Subcutaneous abdominal adipose tissue (tissue), 5 donors: ENCODE data around the gene ENC1.
A peak's percentile ranks its signal among the peaks of the same experiment; 100 is the strongest.

ENCODE experiments used
- H3K27ac ChIP-seq: one replicate; pipeline ENCODE4 v1.7.0; 2013; ENCODE audit warnings: low read depth, mild to moderate bottlenecking, inconsistent platforms, low read length, moderate library complexity
- H3K27me3 ChIP-seq, 5 donors: one replicate each; pipeline ENCODE4 v1.7.0; 2013; ENCODE audit warnings: low read length in 5 of 5, inconsistent platforms in 1 of 5; ENCODE audit not compliant: control insufficient read depth in 5 of 5, insufficient read depth in 4 of 5
- H3K36me3 ChIP-seq, 5 donors: one replicate each; pipeline ENCODE4 v1.7.0; 2013; ENCODE audit warnings: low read length in 5 of 5; ENCODE audit not compliant: control insufficient read depth in 5 of 5, insufficient read depth in 5 of 5
- H3K4me1 ChIP-seq, 5 donors: one replicate each; pipeline ENCODE4 v1.7.0; 2013; ENCODE audit warnings: low read length in 5 of 5, mild to moderate bottlenecking in 3 of 5, moderate library complexity in 1 of 5; ENCODE audit not compliant: control insufficient read depth in 5 of 5, insufficient read depth in 5 of 5
- H3K4me3 ChIP-seq, 5 donors: one replicate each; pipeline ENCODE4 v1.7.0; 2013; ENCODE audit warnings: low read length in 5 of 5, low read depth in 1 of 5
- H3K9ac ChIP-seq, 5 donors: one replicate each; pipeline ENCODE4 v1.7.0; 2013; ENCODE audit warnings: low read length in 5 of 5, mild to moderate bottlenecking in 4 of 5, moderate library complexity in 3 of 5
- H3K9me3 ChIP-seq, 5 donors: one replicate each; pipeline ENCODE4 v1.7.0; 2013; ENCODE audit warnings: low read length in 5 of 5; ENCODE audit not compliant: control insufficient read depth in 5 of 5
- donor health status: healthy.
- donor health status: healthy.
- donor health status: healthy.
- donor health status: healthy.
- donor health status: healthy.

ENC1 gene

DNA sequence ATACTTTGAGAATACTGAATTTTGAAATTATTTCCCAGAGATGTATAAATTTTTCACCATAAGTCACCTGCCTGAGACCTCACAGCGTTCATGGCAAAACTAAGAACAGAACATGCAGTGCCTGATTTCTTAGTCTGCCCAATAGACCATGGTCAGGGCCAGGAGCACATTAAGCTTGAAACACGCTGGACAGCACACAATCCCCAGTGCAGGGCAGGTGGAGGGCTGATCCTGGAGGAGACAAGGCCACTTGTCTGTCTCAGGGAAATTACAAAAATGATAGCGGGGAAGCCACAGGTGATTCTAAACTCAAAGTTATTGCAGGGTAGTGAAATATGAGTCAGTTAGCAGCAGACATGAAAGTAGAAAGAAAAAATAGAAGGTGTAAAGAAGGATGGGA lies 18.6 kb upstream of the ENC1 start:
- H3K27ac ChIP-seq: no peak overlapping the region
- peaks cover 0 to 3% (median 0%) of the 10 kb centered on the region in 5 donors for H3K27me3 ChIP-seq
- H3K4me1 ChIP-seq: no peaks in the 10 kb centered on the region
- no peaks in the 10 kb centered on the region for H3K36me3 ChIP-seq
- no peaks in the 10 kb centered on the region for H3K9me3 ChIP-seq
- H3K9ac ChIP-seq: no peak overlapping the region
- no peak overlapping the region for H3K4me3 ChIP-seq

DNA sequence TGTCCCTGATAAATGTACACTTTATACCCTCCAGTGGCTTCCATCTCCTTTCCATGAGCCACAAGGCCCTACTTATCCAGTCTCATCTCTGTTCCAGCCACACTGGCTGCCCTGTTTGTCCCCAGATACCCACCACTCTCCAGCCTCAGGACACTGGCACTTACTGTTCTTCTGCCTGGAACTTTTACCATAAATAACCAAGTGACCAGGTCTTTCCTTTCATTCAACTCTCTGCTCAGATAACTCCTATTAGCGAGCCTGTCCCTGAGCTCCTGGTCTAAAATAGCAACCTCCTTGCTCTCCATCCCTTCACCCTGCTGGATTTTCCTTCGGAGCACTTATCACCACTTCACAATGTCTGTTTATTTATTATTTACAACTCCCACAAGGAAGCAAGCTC lies 16.6 kb upstream of the ENC1 start:
- H3K27me3 ChIP-seq: peaks cover 0 to 3% (median 0%) of the 10 kb centered on the region in 5 donors
- no peaks in the 10 kb centered on the region for H3K36me3 ChIP-seq
- H3K9me3 ChIP-seq: no peaks in the 10 kb centered on the region
- no peak overlapping the region for H3K4me3 ChIP-seq
- no peak overlapping the region for H3K27ac ChIP-seq
- H3K4me1 ChIP-seq: no peaks in the 10 kb centered on the region
- H3K9ac ChIP-seq: no peak overlapping the region

DNA sequence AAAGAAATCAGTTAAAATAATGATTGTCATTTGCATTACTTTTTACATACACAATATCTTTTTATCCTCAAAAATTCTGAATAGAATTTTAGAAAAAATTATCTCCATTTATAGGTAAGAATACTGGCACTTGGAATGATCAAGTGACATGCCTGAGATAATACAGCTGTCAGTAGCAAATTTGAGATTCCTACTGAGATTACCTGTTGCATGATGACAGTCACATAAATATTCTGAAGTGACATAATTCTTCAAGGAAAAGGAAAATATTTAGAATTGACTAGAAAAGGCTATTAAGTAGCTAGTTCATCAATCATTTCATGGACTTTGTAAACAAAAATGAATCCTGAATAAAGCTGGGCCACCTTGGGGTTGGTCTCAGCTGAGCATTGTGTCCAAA lies 15.2 kb upstream of the ENC1 start:
- Histone ChIP-seq H3K9me3 (no peaks in the 10 kb centered on the region), H3K4me3 (no peak overlapping the region), H3K27me3 (peaks cover 0 to 3% (median 0%) of the 10 kb centered on the region in 5 donors), H3K27ac (no peak overlapping the region), H3K36me3 (no peaks in the 10 kb centered on the region), H3K4me1 (no peaks in the 10 kb centered on the region), H3K9ac (no peak overlapping the region)

DNA sequence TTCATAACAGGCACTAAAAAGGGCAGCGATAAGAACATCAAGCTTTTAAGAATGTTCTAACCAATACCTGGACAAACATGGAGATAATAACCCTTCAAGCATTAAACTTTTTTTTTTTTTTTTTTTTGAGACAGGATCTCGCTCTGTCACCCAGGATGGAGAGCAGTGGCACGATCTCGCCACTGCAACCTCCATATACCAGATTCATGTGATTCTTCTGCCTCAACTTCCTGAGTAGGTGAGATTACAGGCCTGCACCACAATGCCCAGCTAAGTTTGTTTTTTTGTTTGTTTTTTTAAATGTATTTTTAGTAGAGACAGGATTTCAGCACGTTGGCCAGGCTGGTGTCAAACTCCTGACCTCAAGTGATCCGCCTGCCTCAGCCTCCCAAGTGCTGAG lies 14.7 kb upstream of the ENC1 start:
- Histone ChIP-seq H3K9me3 (no peaks in the 10 kb centered on the region), H3K36me3 (no peaks in the 10 kb centered on the region), H3K9ac (no peak overlapping the region), H3K27ac (no peak overlapping the region), H3K4me3 (no peak overlapping the region), H3K27me3 (peaks cover 0 to 3% (median 0%) of the 10 kb centered on the region in 5 donors), H3K4me1 (no peaks in the 10 kb centered on the region)

DNA sequence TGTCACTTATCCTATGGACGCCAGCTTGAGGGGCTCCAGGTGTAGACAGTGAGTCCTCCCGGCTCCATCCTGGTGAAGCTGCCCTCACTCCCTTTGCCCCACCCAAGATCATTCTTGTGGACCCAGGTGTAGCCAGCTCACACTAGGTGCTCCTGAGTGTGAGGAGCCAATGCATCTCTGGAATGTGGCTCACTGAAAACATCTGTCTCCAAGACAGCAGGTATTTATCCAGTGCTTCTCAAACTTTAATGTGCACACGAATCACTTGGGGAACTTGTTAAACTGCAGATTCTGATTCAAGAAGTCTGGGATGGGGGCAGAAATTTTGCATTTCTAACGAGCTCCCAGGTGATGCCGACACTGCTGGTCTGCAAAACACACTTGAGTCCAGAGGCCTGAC lies 13.5 kb upstream of the ENC1 start:
- H3K9ac ChIP-seq: no peak overlapping the region
- no peaks in the 10 kb centered on the region for H3K9me3 ChIP-seq
- no peak overlapping the region for H3K4me3 ChIP-seq
- H3K4me1 ChIP-seq: peaks cover 0 to 2% (median 0%) of the 10 kb centered on the region in 5 donors
- no peaks in the 10 kb centered on the region for H3K27me3 ChIP-seq
- no peak overlapping the region for H3K27ac ChIP-seq
- no peaks in the 10 kb centered on the region for H3K36me3 ChIP-seq

DNA sequence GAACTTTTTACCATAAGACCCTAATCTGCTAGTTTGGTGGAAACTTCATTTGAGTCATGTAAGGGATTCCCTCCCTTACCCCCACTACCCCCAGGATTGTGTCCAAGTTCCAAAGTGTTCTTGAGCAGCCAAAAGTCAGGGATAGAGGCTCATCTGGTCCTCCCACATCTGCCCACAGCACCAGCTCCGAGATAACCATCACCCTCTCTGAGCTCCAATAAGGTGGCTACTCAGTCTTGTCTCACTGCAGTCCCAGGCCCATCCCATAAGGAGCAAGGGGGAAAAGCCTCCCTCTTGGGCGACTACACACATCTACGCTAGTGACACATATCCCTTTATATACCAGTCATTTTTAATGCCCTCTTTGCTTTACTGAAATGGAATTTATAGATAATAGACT lies 12.0 kb upstream of the ENC1 start:
- Histone ChIP-seq H3K9ac (no peak overlapping the region), H3K36me3 (no peaks in the 10 kb centered on the region), H3K27ac (no peak overlapping the region), H3K27me3 (no peaks in the 10 kb centered on the region), H3K4me3 (no peak overlapping the region), H3K4me1 (peaks cover 0 to 6% (median 0%) of the 10 kb centered on the region in 5 donors), H3K9me3 (no peaks in the 10 kb centered on the region)

DNA sequence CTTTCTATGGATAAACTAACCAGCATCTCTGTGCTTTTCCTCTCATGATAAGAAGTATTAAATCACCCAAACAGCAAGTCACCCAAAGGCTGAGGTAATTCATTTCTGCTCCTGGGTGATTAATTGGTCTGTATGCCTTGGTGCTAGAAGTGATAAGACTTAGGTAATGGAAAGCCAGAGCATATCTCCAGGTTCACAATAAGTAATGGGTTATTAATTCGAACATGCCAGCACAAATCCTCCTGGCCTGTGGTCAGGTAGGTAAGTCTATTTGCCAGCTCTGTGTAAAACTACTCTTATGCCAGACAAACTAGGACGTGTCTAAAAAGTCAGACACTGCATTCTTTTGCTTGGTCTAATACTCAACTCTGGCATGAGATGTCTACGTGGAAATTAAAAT lies 11.2 kb upstream of the ENC1 start:
- no peak overlapping the region for H3K27ac ChIP-seq
- no peaks in the 10 kb centered on the region for H3K36me3 ChIP-seq
- no peak overlapping the region for H3K4me3 ChIP-seq
- H3K9me3 ChIP-seq: no peaks in the 10 kb centered on the region
- peaks cover 0 to 10% (median 0%) of the 10 kb centered on the region in 5 donors for H3K4me1 ChIP-seq
- H3K9ac ChIP-seq: no peak overlapping the region
- no peaks in the 10 kb centered on the region for H3K27me3 ChIP-seq

DNA sequence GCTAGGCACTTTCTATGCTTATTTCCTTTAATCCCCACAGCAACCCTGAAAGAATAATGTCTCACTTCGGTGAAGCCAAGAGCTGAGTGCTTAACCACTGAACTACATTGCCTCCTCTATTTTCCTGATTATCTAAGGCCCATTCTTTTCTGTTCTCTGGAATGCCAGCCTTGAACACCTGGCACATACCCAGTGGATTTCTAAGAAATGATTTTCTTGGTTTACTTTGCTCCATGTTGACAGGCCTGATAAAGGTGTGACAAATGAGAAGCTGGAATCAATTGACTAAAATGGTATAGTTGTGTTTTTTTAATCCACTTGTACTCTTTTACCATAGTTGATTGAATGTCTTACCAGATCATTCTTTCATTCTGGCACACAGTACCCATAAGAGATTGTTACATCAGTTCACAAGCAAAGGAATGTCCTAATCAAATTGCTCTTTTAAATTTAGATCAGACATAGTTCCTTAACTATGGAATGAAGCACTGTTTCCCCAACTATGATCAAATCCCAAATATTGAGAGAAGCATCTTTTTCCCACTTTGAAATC lies 9.0 kb upstream of the ENC1 start:
- H3K4me1 ChIP-seq: peaks cover 0 to 18% (median 0%) of the 10 kb centered on the region in 5 donors
- H3K9me3 ChIP-seq: no peaks in the 10 kb centered on the region
- H3K27ac ChIP-seq: no peak overlapping the region
- H3K9ac ChIP-seq: no peak overlapping the region
- H3K27me3 ChIP-seq: no peaks in the 10 kb centered on the region
- no peak overlapping the region for H3K4me3 ChIP-seq
- no peaks in the 10 kb centered on the region for H3K36me3 ChIP-seq

DNA sequence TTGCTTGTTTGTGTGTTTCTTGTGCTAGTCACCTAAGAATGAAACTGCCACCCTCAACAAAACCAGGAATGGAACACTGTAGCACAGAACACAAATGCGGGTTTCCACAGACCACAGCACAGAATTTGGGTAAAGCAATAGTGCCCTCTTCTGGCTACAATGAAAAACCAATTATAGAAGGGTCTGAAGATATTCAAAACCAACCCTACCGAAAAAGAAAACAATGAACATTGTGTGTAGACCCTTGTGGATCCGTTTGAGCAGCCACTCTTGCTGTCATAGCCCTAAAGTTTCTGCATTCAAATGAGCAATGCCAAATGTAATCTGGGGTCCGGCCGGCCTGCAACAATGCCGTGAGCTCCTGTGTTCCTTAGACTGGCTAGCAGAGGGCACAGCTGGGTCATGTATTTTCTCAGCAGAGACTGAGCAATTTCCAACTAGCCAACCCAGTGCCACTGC lies 8.3 kb upstream of the ENC1 start:
- no peaks in the 10 kb centered on the region for H3K27me3 ChIP-seq
- no peaks in the 10 kb centered on the region for H3K9me3 ChIP-seq
- no peaks in the 10 kb centered on the region for H3K36me3 ChIP-seq
- H3K9ac ChIP-seq: no peak overlapping the region
- H3K27ac ChIP-seq: no peak overlapping the region
- H3K4me3 ChIP-seq: peak overlapping the region in 1 of 5 donors; percentile 39
- H3K4me1 ChIP-seq: peaks cover 0 to 18% (median 2%) of the 10 kb centered on the region in 5 donors

DNA sequence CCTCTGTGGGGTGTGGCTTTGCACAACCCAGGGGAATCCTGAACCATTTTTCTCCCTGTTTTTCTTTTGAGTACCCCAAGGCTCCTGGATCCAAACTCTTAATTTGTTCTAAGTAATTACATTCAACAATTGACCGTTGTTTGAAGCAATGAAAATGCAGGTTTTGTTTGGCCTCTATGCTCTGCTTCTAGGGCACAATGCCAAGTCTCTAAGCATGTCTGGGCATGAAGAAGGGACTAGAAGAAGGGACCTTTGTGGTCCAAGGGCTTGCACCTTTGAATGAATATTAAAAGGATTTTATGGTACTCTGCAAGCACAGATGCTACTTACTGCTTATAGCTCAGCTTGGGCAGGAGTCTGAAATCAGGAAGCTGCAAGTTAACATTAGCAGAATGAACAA lies 6.6 kb upstream of the ENC1 start:
- Histone ChIP-seq H3K36me3 (no peaks in the 10 kb centered on the region), H3K9ac (no peak overlapping the region), H3K4me3 (no peak overlapping the region), H3K9me3 (no peaks in the 10 kb centered on the region), H3K27ac (no peak overlapping the region), H3K27me3 (no peaks in the 10 kb centered on the region), H3K4me1 (peaks cover 2 to 25% (median 20%) of the 10 kb centered on the region in 5 donors)
